H54 (cell line): ENCODE measurements around the gene TEKT3.

ENCODE experiments used
- DNase-seq: peaks from one replicate; pipeline ENCODE4 v3.0.0; 2011; ENCODE audit warnings: low spot score, mixed read lengths; ENCODE audit not compliant: insufficient read length
- FAIRE-seq: peaks from 3 replicates; lab custom pipeline; 2011; peaks lifted over from hg19 to GRCh38; lab: Jason Lieb, UNC
- POLR2A ChIP-seq: IDR thresholded peaks from 2 replicates; pipeline ENCODE4 v1.6.1; 2011; ENCODE audit warnings: low read depth, mild to moderate bottlenecking, low read length

Gene TEKT3

DNA sequence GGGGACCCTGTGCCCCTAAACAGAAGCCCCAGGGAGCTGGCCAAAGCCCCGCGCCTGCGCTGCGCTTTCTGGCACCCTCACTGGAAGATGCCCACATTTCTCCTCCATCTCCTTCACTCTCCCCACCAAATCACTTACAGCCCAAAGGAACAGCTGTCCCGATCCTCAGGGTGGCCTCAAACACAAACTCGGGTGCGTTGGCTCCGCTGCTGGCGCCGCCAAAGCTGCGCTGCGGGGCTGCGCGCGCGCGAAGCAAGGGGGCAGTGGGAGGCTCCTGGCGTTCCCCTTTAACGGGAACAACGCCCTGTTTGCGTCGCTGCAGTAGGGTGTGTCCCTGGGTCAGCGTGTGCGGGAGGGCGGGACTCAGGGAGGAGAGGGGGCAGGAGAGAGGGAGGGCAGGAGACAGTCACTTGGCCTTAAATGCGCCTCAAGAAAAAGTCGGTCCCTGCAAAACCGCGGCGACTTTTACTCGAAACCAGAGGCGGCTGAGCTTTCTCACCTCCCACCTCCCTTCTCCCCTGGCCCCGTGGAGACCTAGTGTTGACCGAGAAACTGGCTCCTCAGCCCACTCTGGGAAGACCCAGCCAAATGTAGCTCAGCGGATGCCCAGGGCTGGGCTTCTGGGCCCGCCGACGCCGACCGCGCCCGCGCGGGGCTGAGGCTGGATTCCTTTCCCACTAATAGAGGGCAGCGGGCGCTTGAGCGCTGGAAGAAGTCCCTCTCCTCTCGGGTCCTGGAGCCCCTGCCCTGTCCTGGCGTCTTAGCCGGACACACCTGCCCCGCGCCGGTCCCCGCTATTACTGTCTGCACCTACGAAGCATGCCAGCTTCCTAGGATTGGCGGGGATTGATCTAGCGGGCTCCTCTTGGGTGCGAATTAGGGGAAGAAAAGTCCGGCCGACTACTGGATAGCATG lies 78.8 kb downstream of the TEKT3 start:
- DNase-seq (peak; percentile 87), FAIRE-seq (no peak)
- TF ChIP-seq POLR2A: peak; percentile 54; the same call in 1 of the 2 replicates

DNA sequence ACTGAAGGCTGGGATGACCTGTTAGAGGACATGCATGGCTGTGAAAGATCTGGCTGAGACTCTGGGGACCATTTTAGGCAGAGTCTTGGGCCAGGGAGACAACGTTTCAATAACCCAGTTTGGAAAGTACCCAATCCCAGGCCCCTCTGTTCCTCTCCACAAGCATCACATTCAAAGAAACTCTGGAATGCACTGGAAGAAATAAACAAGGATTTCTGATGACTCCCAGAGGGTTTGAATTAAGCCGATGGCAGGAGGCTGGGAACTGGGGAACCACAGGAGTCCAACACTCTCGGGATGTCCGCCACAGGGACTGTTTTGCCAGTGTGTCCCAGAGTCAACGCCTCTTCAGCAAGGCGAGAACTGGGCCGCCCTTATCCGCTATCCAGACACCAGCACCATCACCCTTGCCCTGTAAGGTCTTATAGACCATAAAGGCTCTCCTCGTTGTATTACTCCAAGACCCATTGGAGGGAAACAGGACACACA lies 79.6 kb downstream of the TEKT3 start:
- FAIRE-seq (no peak), DNase-seq (no peak)
- TF ChIP-seq POLR2A: no peak

DNA sequence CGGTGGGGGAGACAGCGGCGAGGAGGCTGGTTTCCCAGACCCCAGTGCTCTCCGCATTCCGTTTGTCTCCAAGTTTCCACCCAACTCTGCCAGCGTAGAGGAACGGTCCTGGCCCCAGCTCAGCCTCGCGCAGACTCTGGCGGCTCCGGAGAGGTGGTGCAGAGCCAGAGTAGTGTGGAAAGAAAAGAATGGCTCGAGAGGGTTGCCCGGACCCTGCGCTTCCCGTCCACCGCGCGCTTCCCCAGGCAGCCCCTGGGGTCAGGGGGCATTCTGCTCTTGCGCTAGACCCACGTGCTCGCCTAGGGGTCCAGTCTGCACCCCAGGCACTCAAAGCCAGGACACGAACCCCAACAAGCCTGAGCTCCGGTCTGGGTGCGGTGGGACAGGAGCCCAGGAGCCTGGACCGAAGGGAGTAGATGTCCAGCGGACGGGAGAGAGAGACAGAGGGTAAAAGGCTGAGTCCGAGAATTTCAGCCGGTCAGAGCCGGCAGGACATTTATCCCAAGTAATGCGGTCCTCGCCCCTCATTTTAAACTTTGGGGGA lies 80.1 kb downstream of the TEKT3 start:
- peak; percentile 35 for DNase-seq
- FAIRE-seq: no peak
- no peak for TF ChIP-seq POLR2A

DNA sequence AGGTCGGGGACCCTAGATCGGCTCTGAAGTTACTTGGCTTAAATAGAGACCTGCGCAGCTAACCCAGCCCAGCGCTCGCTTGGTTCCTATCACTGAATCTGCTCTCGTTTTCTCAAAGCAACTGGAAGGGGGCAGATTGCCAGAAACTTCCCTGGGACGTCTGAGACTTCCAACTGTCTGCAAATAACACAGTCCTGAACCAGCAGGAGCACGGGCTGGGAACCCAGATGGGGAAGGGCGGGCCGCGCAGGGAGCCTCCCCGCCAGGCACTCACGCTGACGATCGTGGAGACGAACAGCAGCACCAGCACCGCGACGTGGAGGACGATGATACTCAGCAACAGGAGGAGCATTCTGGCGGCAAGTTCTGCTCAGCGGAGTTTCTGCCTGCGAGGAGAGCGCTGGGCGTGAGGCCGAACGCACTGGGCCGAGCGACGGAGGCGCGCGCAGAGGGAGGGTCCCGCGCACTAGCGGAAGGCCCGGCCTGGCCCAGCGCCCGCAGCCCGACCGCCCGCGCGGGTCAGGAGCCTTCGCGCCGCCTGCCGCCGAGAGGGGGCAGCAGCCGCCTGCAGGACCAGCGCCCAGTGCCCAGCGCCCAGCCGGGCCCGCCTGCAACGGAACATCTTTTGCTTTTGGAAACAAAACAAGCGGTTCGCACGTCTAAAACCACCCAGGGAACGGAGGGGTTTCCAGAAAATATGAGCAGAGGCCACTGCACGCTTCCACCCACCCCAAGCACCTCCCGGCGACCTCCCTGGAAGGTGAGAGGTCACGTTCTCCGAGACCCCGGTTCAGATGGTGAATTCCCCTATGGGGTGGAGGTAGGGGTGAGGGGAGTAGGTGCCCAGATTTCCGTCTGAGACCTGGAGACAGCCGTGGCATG lies 80.8 kb downstream of the TEKT3 start:
- FAIRE-seq (no peak), DNase-seq (peak; percentile 59)
- peak; percentile 83 for TF ChIP-seq POLR2A

DNA sequence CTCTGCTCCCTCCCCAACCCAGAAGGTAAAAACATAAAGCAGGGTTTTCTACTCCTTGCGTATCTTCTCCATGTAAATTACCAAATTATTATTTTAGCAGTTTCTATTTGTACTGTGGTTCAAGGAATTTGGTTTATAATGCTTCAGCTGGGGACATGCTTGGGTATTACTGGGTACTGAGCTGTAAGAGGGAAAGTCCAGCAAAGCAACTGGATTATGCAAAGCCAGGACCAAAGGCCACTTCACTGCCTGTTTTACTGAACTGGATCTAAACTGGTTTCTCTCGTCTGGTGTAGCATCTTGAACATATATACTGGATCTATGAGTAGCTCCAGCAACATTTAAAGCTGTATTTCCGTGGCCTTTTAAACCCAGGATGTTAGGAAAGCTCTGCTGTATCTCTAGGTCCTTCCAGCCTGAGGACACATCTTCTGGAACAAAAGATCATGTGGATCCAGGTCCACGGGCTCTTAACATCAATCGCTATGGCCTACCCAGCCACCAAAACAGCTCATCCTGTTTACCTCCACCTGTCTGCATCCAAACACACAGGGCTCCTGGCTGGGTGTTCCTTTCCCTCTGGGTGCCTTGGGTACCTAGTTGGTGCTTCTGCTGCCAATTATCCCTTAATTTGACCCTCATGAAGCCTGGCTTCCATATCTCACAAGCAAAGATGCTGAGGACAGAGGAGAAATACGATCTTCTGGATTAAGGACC lies 83.4 kb downstream of the TEKT3 start:
- no peak for TF ChIP-seq POLR2A
- FAIRE-seq (no peak), DNase-seq (no peak)

DNA sequence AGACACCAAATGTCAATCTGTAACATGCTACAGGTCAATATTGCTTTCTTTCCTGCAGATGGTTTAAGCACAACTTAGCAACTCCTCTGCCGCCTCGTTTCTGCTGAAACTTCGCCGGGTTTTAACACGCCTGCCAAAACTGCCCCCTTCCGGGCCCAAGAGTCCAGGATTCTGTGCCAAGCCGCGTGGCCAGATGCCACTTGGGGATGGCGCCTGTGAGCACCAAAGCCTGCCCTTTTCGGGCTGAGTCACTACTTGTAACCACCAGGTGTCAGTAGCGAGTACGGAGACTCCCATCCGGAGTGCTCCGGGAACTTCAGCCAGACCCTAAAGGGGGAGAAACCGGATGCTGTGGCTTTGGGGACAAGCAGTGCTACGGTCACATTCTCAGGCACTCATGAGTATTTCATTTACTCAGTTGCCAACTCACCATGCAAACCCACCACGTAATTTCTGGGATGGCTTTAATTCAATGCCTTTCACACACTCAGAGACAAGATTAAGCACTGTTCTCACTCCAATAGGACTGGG lies 84.1 kb downstream of the TEKT3 start:
- FAIRE-seq (no peak), DNase-seq (peak; percentile 77)
- no peak for TF ChIP-seq POLR2A

DNA sequence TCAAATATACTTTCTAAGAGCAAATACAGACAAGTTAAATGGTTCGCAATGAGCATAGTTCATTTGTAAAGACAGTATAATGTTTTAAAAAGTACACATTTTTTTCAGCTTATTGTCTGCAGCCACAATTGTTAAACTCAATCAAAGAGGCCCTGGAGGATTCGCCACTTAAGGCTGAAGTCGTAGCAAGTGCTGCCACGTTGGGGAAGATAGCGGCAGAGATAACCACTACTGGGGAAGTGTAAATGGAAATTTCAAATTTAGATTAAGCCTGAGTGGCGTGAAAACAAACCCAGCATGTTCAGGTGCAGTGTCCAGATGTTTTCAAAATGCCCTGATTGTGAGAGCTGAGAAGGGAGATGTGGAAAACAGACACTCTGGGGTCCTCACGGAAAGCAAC lies 84.7 kb downstream of the TEKT3 start:
- no peak for DNase-seq
- TF ChIP-seq POLR2A: no peak

DNA sequence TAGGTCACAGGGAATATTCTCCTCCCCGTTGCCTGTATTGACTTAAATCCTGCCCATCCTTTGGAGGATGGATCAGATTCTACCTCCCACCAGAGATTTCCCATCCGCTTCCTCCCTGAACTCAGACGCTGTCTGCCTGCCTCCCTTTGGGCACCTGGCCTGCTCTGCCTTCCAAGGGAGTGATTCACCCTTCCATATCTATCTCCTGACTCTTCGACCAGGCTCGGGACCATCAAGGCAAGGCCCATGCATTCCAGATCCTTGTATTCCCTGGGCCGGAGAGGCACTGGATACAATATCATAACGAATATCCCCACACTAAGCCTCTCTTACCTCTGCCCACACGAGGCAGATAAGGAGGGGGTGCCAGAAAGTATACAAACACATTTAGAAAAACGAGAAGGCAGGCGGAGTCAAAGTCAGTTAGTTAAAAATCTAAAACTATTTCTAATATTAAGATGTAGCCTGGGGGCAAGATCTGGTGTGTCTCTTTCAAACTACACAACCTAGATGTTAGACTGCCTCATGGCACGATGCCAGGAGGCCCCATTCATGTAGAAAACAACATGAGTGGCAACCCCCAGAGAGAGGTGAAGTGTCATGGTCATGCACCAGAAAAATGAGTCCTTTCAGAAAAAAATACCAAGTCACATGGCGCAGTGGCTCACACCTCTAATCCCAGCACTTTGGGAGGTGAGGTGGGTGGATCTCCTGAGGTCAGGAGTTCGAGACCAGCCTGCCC lies 85.5 kb downstream of the TEKT3 start:
- no peak for TF ChIP-seq POLR2A
- no peak for DNase-seq
- FAIRE-seq: no peak

More for the DNA sequence above, 84.7 kb downstream of the TEKT3 start:
- no peak for FAIRE-seq
